K562 (cell line): Measurements from ENCODE around the gene FYTTD1. TPM values are rescaled to one million over a fixed set of nuclear protein-coding genes. Genes with fewer than 3 reads are reported as not detected.

Source experiments
- ATF4 ChIP-seq: fragments of 450-650 bp; formaldehyde crosslinking; IDR thresholded peaks from 2 replicates; pipeline ENCODE4 v1.4.0; 2022; ENCODE audit warnings: mild to moderate bottlenecking, moderate library complexity
- BCL6 ChIP-seq: fragments of 250-450 bp; sonication (Bioruptor Pico); IDR thresholded peaks from 2 replicates; pipeline ENCODE4 v1.4.0; 2020
- E2F6 ChIP-seq, 2 experiments: IDR thresholded peaks; 2 replicates each; pipeline ENCODE4 v1.6.1; 2011; ENCODE audit warnings: borderline replicate concordance in 1 of 2, control low read depth in 1 of 2, low read depth in 1 of 2, low read length in 1 of 2, mild to moderate bottlenecking in 1 of 2, mixed read lengths in 1 of 2, moderate library complexity in 1 of 2; ENCODE audit not compliant: insufficient read depth in 1 of 2, insufficient read length in 1 of 2, poor library complexity in 1 of 2, severe bottlenecking in 1 of 2; ENCODE audit errors: extremely low read depth in 1 of 2
- ELF2 ChIP-seq: fragments of 250-450 bp; sonication (Bioruptor Pico); IDR thresholded peaks from 2 replicates; pipeline ENCODE4 v1.5.0; 2021; ENCODE audit warnings: mild to moderate bottlenecking
- EP400 ChIP-seq: fragments of 450-650 bp; IDR thresholded peaks from 2 replicates; pipeline ENCODE4 v1.6.1; 2017; ENCODE audit warnings: antibody characterized with exemption, mild to moderate bottlenecking, moderate library complexity
- GTF2B ChIP-seq: IDR thresholded peaks from 2 replicates; pipeline ENCODE4 v1.6.1; 2011; ENCODE audit not compliant: insufficient read length; ENCODE audit errors: extremely low read depth
- GTF2E2 ChIP-seq: fragments of 200-800 bp; sonication (Bioruptor generic); IDR thresholded peaks from 2 replicates; pipeline ENCODE4 v1.6.1; 2016; ENCODE audit warnings: missing genetic modification characterization, missing compliant biosample characterization
- GTF3C2 ChIP-seq: IDR thresholded peaks from 3 replicates; pipeline ENCODE4 v1.6.1; 2011; ENCODE audit warnings: borderline replicate concordance, mild to moderate bottlenecking, moderate library complexity; ENCODE audit not compliant: insufficient read length; ENCODE audit errors: extremely low read depth
- HEY1 ChIP-seq: fragments of 250-450 bp; sonication (Bioruptor Pico); IDR thresholded peaks from 2 replicates; pipeline ENCODE4 v1.5.0; 2020; ENCODE audit warnings: mild to moderate bottlenecking, moderate library complexity, borderline replicate concordance
- KAT2B ChIP-seq: IDR thresholded peaks from one replicate; pipeline ENCODE4 v1.6.1; 2012; ENCODE audit warnings: low read depth, mild to moderate bottlenecking, control low read depth, inconsistent platforms, low read length, moderate library complexity
- MTA2 ChIP-seq: fragments of 450-650 bp; IDR thresholded peaks from 2 replicates; pipeline ENCODE4 v1.6.1; 2016; ENCODE audit warnings: low read depth
- POLR2G ChIP-seq: fragments of 200-400 bp; formaldehyde crosslinking; IDR thresholded peaks from 2 replicates; pipeline ENCODE4 v1.6.1; 2017; ENCODE audit warnings: low read depth, mild to moderate bottlenecking, antibody characterized with exemption, low read length, moderate library complexity
- ZC3H4 ChIP-seq: sonication (generic); formaldehyde crosslinking; IDR thresholded peaks from 2 replicates; pipeline ENCODE4 v1.9.0; 2021; ENCODE audit warnings: missing genetic modification reagents, borderline replicate concordance
- ZNF23 ChIP-seq: fragments of 250-450 bp; sonication (Bioruptor Pico); IDR thresholded peaks from 2 replicates; pipeline ENCODE4 v1.4.0; 2020; ENCODE audit warnings: mild to moderate bottlenecking
- ZNF277 ChIP-seq: fragments of 250-450 bp; sonication (Bioruptor Pico); IDR thresholded peaks from 2 replicates; pipeline ENCODE4 v1.8.0; 2022; ENCODE audit warnings: inconsistent platforms, mild to moderate bottlenecking, moderate library complexity, borderline replicate concordance
- ZNF431 ChIP-seq: sonication (generic); formaldehyde crosslinking; IDR thresholded peaks from 2 replicates; pipeline ENCODE4 v1.8.0; 2022; ENCODE audit warnings: mild to moderate bottlenecking, missing genetic modification reagents
- ZNF780A ChIP-seq: fragments of 250-450 bp; sonication (Bioruptor Pico); IDR thresholded peaks from 2 replicates; pipeline ENCODE4 v1.5.0; 2021; ENCODE audit warnings: mild to moderate bottlenecking
- ZSCAN29 ChIP-seq: fragments of 450-650 bp; IDR thresholded peaks from 2 replicates; pipeline ENCODE4 v1.6.1; 2017
- ZSCAN32 ChIP-seq: fragments of 450-650 bp; formaldehyde crosslinking; IDR thresholded peaks from 2 replicates; pipeline ENCODE4 v1.4.0; 2020; ENCODE audit warnings: mild to moderate bottlenecking, moderate library complexity
- polyA plus RNA-seq, 8 experiments: library from polyadenylated mRNA; depleted of rRNA in 4 of 8; stranded (reverse) in 5 of 8; unstranded in 3 of 8; fragments of >200 nt; fragmentation: Nextera tagmentation in 2 of 8; fragmentation: Illumina TruSeq in 1 of 8; extraction: Ambion mirVana in 2 of 8; extraction: Trizol in 1 of 8; gene quantifications; 2 replicates each; pipeline versions ENCODE4 v1.2.1 to v1.2.3, GENCODE V29; 2011 to 2014; ENCODE audit warnings: inconsistent platforms in 1 of 8, missing spikeins in 1 of 8
- total RNA-seq, 7 experiments: library from RNA; depleted of rRNA in 6 of 7; stranded (reverse); fragments of >200 nt in 6 of 7; fragmentation: Illumina TruSeq in 2 of 7; extraction: Trizol in 2 of 7; gene quantifications; 2 replicates each; pipeline versions ENCODE4 v1.2.1 to v1.2.3, GENCODE V29; 2011 to 2021; ENCODE audit warnings: low replicate concordance in 1 of 7

The FYTTD1 gene
- total and polyA plus RNA-seq, 9 of the 15 experiments (the other 6 are each of a cell fraction or from before 2014, with no cell fraction given) = 35.7 to 106 (median 76.3) TPM

GRCh38 chr3:197791113-197791891 is 41.6 kb downstream of the FYTTD1 start, which contains the start of gene LRCH3 (continued):
- no peak for TF ChIP-seq ZSCAN29
- TF ChIP-seq ZNF431 (CRISPR knock-in tag) = no peak
- TF ChIP-seq BCL6 (CRISPR knock-in tag) = no peak
- no peak; the same call in 1 of the 2 replicates for TF ChIP-seq ZSCAN32 (CRISPR knock-in tag)
- no peak for TF ChIP-seq ZNF23 (CRISPR knock-in tag)
- TF ChIP-seq ZNF780A (CRISPR knock-in tag) = no peak
- peak in 1 of 2 experiments; percentile 38 for TF ChIP-seq E2F6 (IDR thresholded peaks at IDR 0.05; ENCODE audit: borderline replicate concordance in 1 of 2, extremely low read depth in 1 of 2, insufficient read depth in 1 of 2, insufficient read length in 1 of 2, low read depth in 1 of 2, low read length in 1 of 2, poor library complexity in 1 of 2, severe bottlenecking in 1 of 2)
- peak; percentile 30; the same call in 1 of the 2 replicates for TF ChIP-seq ELF2 (CRISPR knock-in tag)
- TF ChIP-seq ZC3H4 (CRISPR knock-in tag) = no peak; the same call in 1 of the 2 replicates
- no peak for TF ChIP-seq KAT2B
- no peak for TF ChIP-seq ZNF277 (CRISPR knock-in tag)
- no peak for TF ChIP-seq GTF3C2
- no peak for TF ChIP-seq HEY1 (CRISPR knock-in tag)
- peak; percentile 76; the same call in 1 of the 2 replicates for TF ChIP-seq EP400
- TF ChIP-seq MTA2 = no peak
- TF ChIP-seq ATF4 (CRISPR knock-in tag) = no peak
- peak; percentile 96 for TF ChIP-seq GTF2E2 (tag)
- TF ChIP-seq POLR2G = peak; percentile 100
- no peak for TF ChIP-seq GTF2B
